Colonic mucosa (tissue), 4 donors: ENCODE measurements around the gene CFAP299. TPM values are rescaled to one million over a fixed set of nuclear protein-coding genes. Genes with fewer than 3 reads are reported as not detected.
"Not testable (repeated sequence)": the region's sequence is repeated elsewhere in the genome, so short reads cannot be mapped to it uniquely, and the experiment has no call there.

ENCODE experiments used
- DNase-seq: peaks from one replicate; pipeline ENCODE4 v3.0.0-alpha.2; 2020
- H3K27ac ChIP-seq: fragments of 200-600 bp; one replicate; pipeline ENCODE4 v1.8.0; 2021
- H3K27me3 ChIP-seq: fragments of 200-600 bp; one replicate; pipeline ENCODE4 v1.8.0; 2021
- H3K36me3 ChIP-seq: fragments of 200-600 bp; one replicate; pipeline ENCODE4 v1.8.0; 2021
- H3K4me1 ChIP-seq: fragments of 200-600 bp; one replicate; pipeline ENCODE4 v1.8.0; 2021; ENCODE audit warnings: mild to moderate bottlenecking
- H3K4me3 ChIP-seq: fragments of 200-600 bp; one replicate; pipeline ENCODE4 v1.8.0; 2021
- H3K9ac ChIP-seq, 2 donors: one replicate each; pipeline ENCODE4 v1.7.0; 2013; ENCODE audit warnings: control low read depth in 2 of 2, low read depth in 2 of 2, low read length in 2 of 2
- H3K9me3 ChIP-seq: fragments of 200-600 bp; one replicate; pipeline ENCODE4 v1.8.0; 2021
- CTCF ChIP-seq: fragments of 200-600 bp; IDR thresholded peaks from one replicate; pipeline ENCODE4 v1.8.0; 2022; ENCODE audit warnings: antibody characterized with exemption, mild to moderate bottlenecking
- intact Hi-C: fragments of 100-400 bp; cut with DNase I; formaldehyde crosslinking; loops from one replicate; pipeline ENCODE4 v1.14.1; 2022
- total RNA-seq, 2 donors: library from RNA; stranded (reverse); fragmentation: NEBNext Ultra II Directional in 1 of 2; extraction: Animal tissue kit (Norgen Biotek cat#: 25700) in 1 of 2; gene quantifications; one replicate each; pipeline ENCODE4 v1.2.1, GENCODE V29; 2021
- donor health status: healthy.
- donor health status: DM: no; HTN: no; CAD: no.
- donor health status: DM: no; HTN: no; CAD: no.

CFAP299 gene
- total RNA-seq, 2 donors from 2014 or later: not detected

DNA sequence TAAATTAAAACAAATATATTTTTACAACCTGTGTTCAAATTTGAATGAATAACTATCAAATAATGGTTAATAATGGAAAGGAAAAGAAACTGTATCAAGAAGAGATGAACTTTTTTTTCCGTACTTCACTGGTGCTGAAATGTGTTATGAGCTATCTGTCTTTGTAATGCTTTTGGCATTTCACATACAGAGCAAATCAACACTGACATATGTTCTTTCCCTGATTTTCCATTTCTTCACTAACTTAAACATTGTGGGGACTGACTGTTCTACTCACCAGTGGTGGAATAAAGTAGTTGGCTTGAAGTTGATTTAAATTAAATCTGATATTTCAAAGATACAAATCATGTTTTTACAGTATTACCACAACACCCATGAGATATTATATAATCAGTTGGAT lies 390.9 kb downstream of the CFAP299 start:
- Histone ChIP-seq H3K4me1 (no peaks in the 10 kb centered on the region), H3K27me3 (no peaks in the 10 kb centered on the region), H3K27ac (no peak overlapping the region), H3K36me3 (no peaks in the 10 kb centered on the region), H3K9me3 (no peaks in the 10 kb centered on the region), H3K9ac (no peak overlapping the region), H3K4me3 (no peak overlapping the region)
- no peak for DNase-seq
- TF ChIP-seq CTCF: no peak
- intact Hi-C loops: no loop called here

DNA sequence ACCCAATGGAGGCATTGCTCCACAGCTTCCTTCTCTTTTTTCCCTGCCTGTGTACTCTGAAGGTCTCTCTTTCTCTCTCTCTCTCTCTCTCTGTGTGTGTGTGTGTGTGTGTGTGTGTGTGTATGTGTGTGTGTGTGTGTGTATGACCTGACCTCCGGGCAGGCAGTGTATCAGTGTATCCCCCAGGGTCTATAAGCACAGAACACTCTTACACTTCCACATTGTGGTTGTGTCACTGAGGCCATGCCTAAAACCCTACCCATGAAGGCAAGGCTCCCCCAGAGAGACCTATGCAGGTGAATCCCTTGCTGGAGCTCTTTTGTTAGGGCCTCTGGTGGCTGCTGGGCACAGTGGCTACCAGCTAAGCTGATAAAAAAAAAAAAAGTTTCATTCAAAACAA lies 394.6 kb downstream of the CFAP299 start:
- H3K9ac ChIP-seq: no peak overlapping the region
- no peaks in the 10 kb centered on the region for H3K9me3 ChIP-seq
- no peak overlapping the region for H3K4me3 ChIP-seq
- no peaks in the 10 kb centered on the region for H3K36me3 ChIP-seq
- intact Hi-C loops: no loop called here
- H3K27ac ChIP-seq: no peak overlapping the region
- DNase-seq: no peak
- TF ChIP-seq CTCF: no peak
- H3K27me3 ChIP-seq: no peaks in the 10 kb centered on the region
- no peaks in the 10 kb centered on the region for H3K4me1 ChIP-seq

DNA sequence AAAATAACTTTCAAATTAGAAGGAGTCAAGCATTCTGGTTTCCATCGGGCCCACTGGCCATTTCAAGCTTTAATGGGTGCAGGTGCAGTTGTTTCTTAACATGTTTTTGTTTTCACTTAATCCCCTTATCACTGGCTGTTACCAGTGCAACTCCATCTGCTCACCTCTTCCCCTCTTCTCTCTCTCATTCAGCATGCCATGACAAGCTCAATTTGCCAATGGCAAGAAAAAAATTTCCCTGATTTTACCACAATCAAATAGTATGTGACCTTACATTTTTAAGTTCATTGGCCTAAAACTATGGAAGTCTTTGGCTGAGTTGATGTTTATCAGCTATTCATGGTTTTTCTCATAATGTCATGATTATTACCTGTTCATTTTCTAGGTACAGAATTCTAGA lies 395.9 kb downstream of the CFAP299 start:
- intact Hi-C loops: no loop called here
- Histone ChIP-seq H3K36me3 (no peaks in the 10 kb centered on the region), H3K27me3 (no peaks in the 10 kb centered on the region), H3K9ac (no peak overlapping the region), H3K4me1 (no peaks in the 10 kb centered on the region), H3K9me3 (no peaks in the 10 kb centered on the region), H3K27ac (no peak overlapping the region), H3K4me3 (no peak overlapping the region)
- no peak for TF ChIP-seq CTCF
- no peak for DNase-seq

- intact Hi-C loops: no loop called here
- no peaks in the 10 kb centered on the region for H3K9me3 ChIP-seq
- H3K36me3 ChIP-seq: no peaks in the 10 kb centered on the region
- H3K27ac ChIP-seq: no peak overlapping the region
- no peak for DNase-seq
- no peaks in the 10 kb centered on the region for H3K27me3 ChIP-seq
- H3K9ac ChIP-seq: no peak overlapping the region
- no peaks in the 10 kb centered on the region for H3K4me1 ChIP-seq
- TF ChIP-seq CTCF: no peak
- H3K4me3 ChIP-seq: no peak overlapping the region
Observed at GRCh38 chr4:80732010-80732409, 396.5 kb downstream of the CFAP299 start.

DNA sequence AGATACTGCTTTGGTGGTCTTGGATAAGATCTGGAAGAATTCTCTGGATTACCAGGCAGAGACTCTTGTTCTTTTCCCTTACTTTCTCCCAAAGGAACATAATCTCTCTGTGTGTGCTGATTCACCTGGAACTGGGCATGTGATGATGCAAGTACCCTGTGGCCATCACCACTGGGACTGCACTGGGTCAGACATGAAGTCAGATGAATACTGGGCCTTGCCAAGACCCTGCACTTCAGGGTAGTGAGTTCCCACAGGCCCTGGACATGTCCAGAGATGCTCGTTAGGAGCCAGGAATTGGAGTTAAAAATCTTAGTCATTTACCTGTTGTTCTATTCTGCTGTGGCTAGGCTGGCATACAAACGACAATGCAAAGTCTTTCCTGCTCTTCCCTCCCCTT lies 404.8 kb downstream of the CFAP299 start:
- Histone ChIP-seq H3K27ac (no peak overlapping the region), H3K4me3 (no peak overlapping the region), H3K36me3 (no peaks in the 10 kb centered on the region), H3K9me3 (no peaks in the 10 kb centered on the region), H3K9ac (no peak overlapping the region), H3K4me1 (no peaks in the 10 kb centered on the region), H3K27me3 (no peaks in the 10 kb centered on the region)
- no peak for TF ChIP-seq CTCF
- intact Hi-C loops: no loop called here
- DNase-seq: no peak

DNA sequence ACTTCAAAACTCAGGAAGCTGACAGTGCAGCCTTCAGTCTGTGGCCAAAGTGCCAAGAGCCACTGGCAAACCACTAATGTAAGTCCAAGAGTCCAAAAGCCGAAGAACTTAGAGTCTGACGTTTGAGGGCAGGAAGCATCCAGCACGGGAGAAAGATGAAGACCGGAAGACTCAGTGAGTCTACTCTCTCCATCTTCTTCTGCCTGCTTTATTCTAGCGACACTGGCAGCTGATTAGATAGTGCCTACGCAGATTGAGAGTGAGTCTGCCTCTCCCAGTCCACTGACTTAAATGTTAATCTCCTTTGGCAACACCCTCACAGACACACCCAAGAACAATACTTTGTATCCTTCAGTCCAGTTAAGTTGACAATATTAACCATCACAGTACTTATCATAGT lies 414.0 kb downstream of the CFAP299 start:
- intact Hi-C loops, H3K27me3 ChIP-seq, DNase-seq, H3K4me3 ChIP-seq, H3K9ac ChIP-seq, H3K27ac ChIP-seq, H3K4me1 ChIP-seq, H3K36me3 ChIP-seq, H3K9me3 ChIP-seq: not testable (repeated sequence)
